MM.1S (cell line): Measurements from ENCODE around the gene CNTN5.

Experiments used
- DNase-seq: peaks from one replicate; pipeline ENCODE4 v3.0.0-alpha.2; 2015
- H2AFZ ChIP-seq: fragments of 300-600 bp; sonication (generic); 2 replicates; pipeline ENCODE4 v1.6.0; 2016; ENCODE audit warnings: antibody characterized with exemption, low read length
- H3F3A ChIP-seq: fragments of 300-600 bp; sonication (generic); 2 replicates; pipeline ENCODE4 v1.6.1; 2016; ENCODE audit warnings: mild to moderate bottlenecking, antibody characterized with exemption, low read length, moderate library complexity, mixed read lengths; ENCODE audit not compliant: insufficient read depth
- H3K27ac ChIP-seq: fragments of 300-600 bp; sonication (generic); 2 replicates; pipeline ENCODE4 v1.5.1; 2016; ENCODE audit warnings: mild to moderate bottlenecking, low read length
- H3K27me3 ChIP-seq: fragments of 300-600 bp; sonication (generic); replicated peaks from 2 replicates; pipeline ENCODE4 v1.6.0; 2016; ENCODE audit warnings: low read length; ENCODE audit not compliant: insufficient read depth
- H3K36me3 ChIP-seq: fragments of 300-600 bp; sonication (generic); replicated peaks from 2 replicates; pipeline ENCODE4 v1.6.1; 2016; ENCODE audit warnings: mild to moderate bottlenecking, low read length, mixed read lengths; ENCODE audit not compliant: insufficient read depth
- H3K4me1 ChIP-seq: fragments of 300-600 bp; sonication (generic); 2 replicates; pipeline ENCODE4 v1.6.1; 2016; ENCODE audit warnings: low read length, mixed read lengths
- H3K4me2 ChIP-seq: fragments of 300-600 bp; sonication (generic); 2 replicates; pipeline ENCODE4 v1.6.0; 2016; ENCODE audit warnings: low read depth, low read length
- H3K4me3 ChIP-seq: fragments of 300-600 bp; sonication (generic); 2 replicates; pipeline ENCODE4 v1.5.1; 2016; ENCODE audit warnings: low read length, mixed read lengths
- H3K79me2 ChIP-seq: fragments of 300-600 bp; sonication (generic); 2 replicates; pipeline ENCODE4 v1.6.1; 2016; ENCODE audit warnings: mixed run types, low read length, mixed read lengths
- H3K9ac ChIP-seq: fragments of 300-600 bp; sonication (generic); 2 replicates; pipeline ENCODE4 v1.6.1; 2016; ENCODE audit warnings: low read length, mixed read lengths
- H3K9me2 ChIP-seq: fragments of 300-600 bp; sonication (generic); replicated peaks from 2 replicates; pipeline ENCODE4 v1.6.1; 2016; ENCODE audit warnings: mild to moderate bottlenecking, low read length, mixed read lengths; ENCODE audit not compliant: insufficient read depth
- H3K9me3 ChIP-seq: fragments of 300-600 bp; sonication (generic); replicated peaks from 2 replicates; pipeline ENCODE4 v1.6.1; 2016; ENCODE audit warnings: mild to moderate bottlenecking, low read length, mixed read lengths; ENCODE audit not compliant: insufficient read depth
- H4K20me1 ChIP-seq: fragments of 300-600 bp; sonication (generic); 2 replicates; pipeline ENCODE4 v1.6.1; 2016; ENCODE audit warnings: mild to moderate bottlenecking, low read length, moderate library complexity, mixed read lengths; ENCODE audit not compliant: insufficient read depth
- EZH2 ChIP-seq: fragments of 300-600 bp; sonication (generic); optimal IDR thresholded peaks from 2 replicates; pipeline ENCODE3; 2017; ENCODE audit warnings: low read depth, mild to moderate bottlenecking, antibody characterized with exemption, low read length, mixed read lengths
- EZH2phosphoT487 ChIP-seq: fragments of 300-600 bp; sonication (generic); IDR thresholded peaks from 2 replicates; pipeline ENCODE4 v1.6.1; 2018; ENCODE audit warnings: antibody characterized with exemption, low read length
- TF ChIP-seq, protein P1 (sequence below): fragments of 300-600 bp; sonication (generic); IDR thresholded peaks from 2 replicates; pipeline ENCODE4 v1.5.1; 2016; ENCODE audit warnings: antibody characterized with exemption, low read length, mixed read lengths

The CNTN5 gene

DNA sequence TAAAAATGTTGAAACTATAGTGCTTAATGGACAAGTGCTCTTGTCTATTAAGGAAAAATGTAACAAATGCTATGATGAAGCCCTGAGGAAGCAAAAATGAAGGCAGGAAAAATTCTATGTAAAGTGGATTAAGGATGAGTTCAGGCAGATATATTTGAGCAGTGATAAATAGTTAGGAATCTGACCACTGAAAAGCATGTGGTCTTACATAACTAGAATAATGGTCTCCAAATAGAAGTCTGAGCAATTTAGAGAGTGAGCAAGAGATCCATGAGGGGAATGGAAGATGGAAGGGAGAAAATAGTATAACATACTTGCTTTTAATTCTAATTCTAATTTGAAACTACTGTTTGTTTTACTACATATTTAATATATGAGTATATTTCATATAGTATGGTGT lies 1155.7 kb downstream of the CNTN5 start:
- no peaks in the 10 kb centered on the region for H3K79me2 ChIP-seq
- H3K9me2 ChIP-seq: no peaks in the 10 kb centered on the region
- no peaks in the 10 kb centered on the region for H3F3A ChIP-seq
- H3K27me3 ChIP-seq: no peaks in the 10 kb centered on the region
- H3K4me3 ChIP-seq: no peak overlapping the region
- no peaks in the 10 kb centered on the region for H3K4me1 ChIP-seq
- no peaks in the 10 kb centered on the region for H3K9me3 ChIP-seq
- TF ChIP-seq EZH2phosphoT487 (no peak), EZH2 (no peak)
- TF ChIP-seq, protein P1, sequence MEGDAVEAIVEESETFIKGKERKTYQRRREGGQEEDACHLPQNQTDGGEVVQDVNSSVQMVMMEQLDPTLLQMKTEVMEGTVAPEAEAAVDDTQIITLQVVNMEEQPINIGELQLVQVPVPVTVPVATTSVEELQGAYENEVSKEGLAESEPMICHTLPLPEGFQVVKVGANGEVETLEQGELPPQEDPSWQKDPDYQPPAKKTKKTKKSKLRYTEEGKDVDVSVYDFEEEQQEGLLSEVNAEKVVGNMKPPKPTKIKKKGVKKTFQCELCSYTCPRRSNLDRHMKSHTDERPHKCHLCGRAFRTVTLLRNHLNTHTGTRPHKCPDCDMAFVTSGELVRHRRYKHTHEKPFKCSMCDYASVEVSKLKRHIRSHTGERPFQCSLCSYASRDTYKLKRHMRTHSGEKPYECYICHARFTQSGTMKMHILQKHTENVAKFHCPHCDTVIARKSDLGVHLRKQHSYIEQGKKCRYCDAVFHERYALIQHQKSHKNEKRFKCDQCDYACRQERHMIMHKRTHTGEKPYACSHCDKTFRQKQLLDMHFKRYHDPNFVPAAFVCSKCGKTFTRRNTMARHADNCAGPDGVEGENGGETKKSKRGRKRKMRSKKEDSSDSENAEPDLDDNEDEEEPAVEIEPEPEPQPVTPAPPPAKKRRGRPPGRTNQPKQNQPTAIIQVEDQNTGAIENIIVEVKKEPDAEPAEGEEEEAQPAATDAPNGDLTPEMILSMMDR: no peak
- H4K20me1 ChIP-seq: no peaks in the 10 kb centered on the region
- no peak overlapping the region for H3K27ac ChIP-seq
- no peak overlapping the region for H3K4me2 ChIP-seq
- no peak overlapping the region for H3K9ac ChIP-seq
- no peaks in the 10 kb centered on the region for H3K36me3 ChIP-seq
- DNase-seq: no peak
- no peak overlapping the region for H2AFZ ChIP-seq

GRCh38 chr11:100177651-100178050 lies 1156.9 kb downstream of the CNTN5 start:
- Histone ChIP-seq H3F3A (no peaks in the 10 kb centered on the region), H4K20me1 (no peaks in the 10 kb centered on the region), H3K9me2 (no peaks in the 10 kb centered on the region), H3K4me1 (no peaks in the 10 kb centered on the region), H3K79me2 (no peaks in the 10 kb centered on the region), H3K4me2 (no peak overlapping the region), H3K4me3 (no peak overlapping the region), H3K36me3 (no peaks in the 10 kb centered on the region), H3K27ac (no peak overlapping the region), H3K9ac (no peak overlapping the region), H2AFZ (no peak overlapping the region), H3K9me3 (no peaks in the 10 kb centered on the region), H3K27me3 (no peaks in the 10 kb centered on the region)
- TF ChIP-seq, protein P1: no peak
- TF ChIP-seq EZH2phosphoT487: no peak
- no peak for TF ChIP-seq EZH2
- no peak for DNase-seq

DNA sequence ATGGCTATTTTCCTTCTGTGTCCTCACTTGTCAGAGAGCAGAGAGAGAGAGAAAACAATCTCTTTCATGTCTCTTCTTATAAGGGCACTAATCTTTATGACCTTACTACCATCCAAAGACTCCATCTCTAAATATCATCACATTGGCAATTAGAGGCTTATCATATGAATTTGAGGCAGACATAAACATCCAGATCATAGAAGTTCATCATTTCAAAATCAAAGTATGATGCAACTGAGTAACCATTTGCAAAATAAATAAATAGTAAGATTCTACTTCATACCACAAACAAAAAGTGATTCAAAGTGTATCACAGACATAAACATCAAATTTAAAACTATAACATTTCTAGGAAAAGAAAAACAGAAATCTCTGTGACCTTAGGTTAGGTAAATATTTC lies 1161.6 kb downstream of the CNTN5 start:
- H3K4me2 ChIP-seq: no peak overlapping the region
- H3K27me3 ChIP-seq: no peaks in the 10 kb centered on the region
- no peaks in the 10 kb centered on the region for H3K79me2 ChIP-seq
- no peaks in the 10 kb centered on the region for H4K20me1 ChIP-seq
- H3K4me3 ChIP-seq: no peak overlapping the region
- H3K9ac ChIP-seq: no peak overlapping the region
- H3K9me2 ChIP-seq: no peaks in the 10 kb centered on the region
- no peaks in the 10 kb centered on the region for H3K36me3 ChIP-seq
- TF ChIP-seq EZH2phosphoT487 (no peak), EZH2 (no peak)
- TF ChIP-seq, protein P1: no peak
- DNase-seq: no peak
- no peak overlapping the region for H2AFZ ChIP-seq
- no peaks in the 10 kb centered on the region for H3K4me1 ChIP-seq
- H3K9me3 ChIP-seq: no peaks in the 10 kb centered on the region
- no peaks in the 10 kb centered on the region for H3F3A ChIP-seq
- H3K27ac ChIP-seq: no peak overlapping the region
